Measurements from ENCODE around the gene NSUN3. TPM values are rescaled to one million over a fixed set of nuclear protein-coding genes. Genes with fewer than 3 reads are reported as not detected.

NSUN3 gene
- total RNA-seq, 1 donor from 2014 or later, result 15.3 TPM

DNA sequence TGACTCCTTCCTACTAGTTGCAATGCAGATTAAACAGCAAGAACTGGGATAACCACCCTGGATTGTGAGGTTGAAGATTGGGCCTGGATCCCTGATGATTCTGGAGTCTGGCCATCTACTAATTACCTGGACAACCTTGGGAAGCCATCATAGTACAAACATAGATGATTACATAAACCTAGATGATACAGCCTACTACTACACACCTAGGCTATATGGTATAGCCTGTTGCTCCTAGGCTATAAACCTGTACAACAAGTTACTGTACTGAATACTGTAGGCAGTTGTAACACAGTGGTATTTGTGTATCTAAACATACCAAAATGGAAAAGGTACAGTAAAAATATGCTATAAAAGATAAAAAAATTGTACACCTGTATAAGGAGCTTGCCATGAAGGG is 48.0 kb downstream of the NSUN3 start:
- H3K4me1 Mint-ChIP-seq (ENCODE audit: low read depth), result peaks cover 6% of the 10 kb centered on the region
- H3K36me3 Mint-ChIP-seq (ENCODE audit: insufficient read depth), result peaks cover 14% of the 10 kb centered on the region
- no peaks in the 10 kb centered on the region for H3K9me3 Mint-ChIP-seq (ENCODE audit: low read depth)
- no peak for DNase-seq (ENCODE audit: low spot score, unreplicated experiment)
- no peak overlapping the region for H3K27ac Mint-ChIP-seq
- H3K4me3 Mint-ChIP-seq (ENCODE audit: low read depth), result no peak overlapping the region
- no peaks in the 10 kb centered on the region for H3K27me3 Mint-ChIP-seq
- TF ChIP-seq, protein P1, sequence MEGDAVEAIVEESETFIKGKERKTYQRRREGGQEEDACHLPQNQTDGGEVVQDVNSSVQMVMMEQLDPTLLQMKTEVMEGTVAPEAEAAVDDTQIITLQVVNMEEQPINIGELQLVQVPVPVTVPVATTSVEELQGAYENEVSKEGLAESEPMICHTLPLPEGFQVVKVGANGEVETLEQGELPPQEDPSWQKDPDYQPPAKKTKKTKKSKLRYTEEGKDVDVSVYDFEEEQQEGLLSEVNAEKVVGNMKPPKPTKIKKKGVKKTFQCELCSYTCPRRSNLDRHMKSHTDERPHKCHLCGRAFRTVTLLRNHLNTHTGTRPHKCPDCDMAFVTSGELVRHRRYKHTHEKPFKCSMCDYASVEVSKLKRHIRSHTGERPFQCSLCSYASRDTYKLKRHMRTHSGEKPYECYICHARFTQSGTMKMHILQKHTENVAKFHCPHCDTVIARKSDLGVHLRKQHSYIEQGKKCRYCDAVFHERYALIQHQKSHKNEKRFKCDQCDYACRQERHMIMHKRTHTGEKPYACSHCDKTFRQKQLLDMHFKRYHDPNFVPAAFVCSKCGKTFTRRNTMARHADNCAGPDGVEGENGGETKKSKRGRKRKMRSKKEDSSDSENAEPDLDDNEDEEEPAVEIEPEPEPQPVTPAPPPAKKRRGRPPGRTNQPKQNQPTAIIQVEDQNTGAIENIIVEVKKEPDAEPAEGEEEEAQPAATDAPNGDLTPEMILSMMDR (IDR thresholded peaks at IDR 0.05; ENCODE audit: unreplicated experiment), result no peak

DNA sequence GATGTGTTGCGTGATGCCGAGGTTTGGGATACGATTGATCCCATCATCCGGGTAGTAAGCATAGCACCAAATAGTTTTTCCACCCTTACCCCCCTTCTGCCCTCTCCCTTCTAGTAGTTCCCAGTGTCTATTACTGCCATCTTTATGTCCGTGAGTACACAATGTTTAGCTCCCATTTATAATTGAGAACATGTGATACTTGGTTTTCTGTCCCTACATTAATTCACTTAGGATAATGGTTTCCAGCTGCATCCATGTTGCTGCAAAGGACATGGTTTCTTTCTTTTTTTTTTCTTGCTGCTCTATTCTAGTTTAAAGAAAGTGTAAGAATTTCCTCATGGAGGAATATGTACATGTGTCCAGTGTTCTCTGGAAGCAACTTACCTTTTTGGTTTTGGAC is 51.8 kb downstream of the NSUN3 start:
- H3K27ac Mint-ChIP-seq, result no peak overlapping the region
- H3K4me1 Mint-ChIP-seq (ENCODE audit: low read depth), result peaks cover 3% of the 10 kb centered on the region
- H3K9me3 Mint-ChIP-seq (ENCODE audit: low read depth), result no peaks in the 10 kb centered on the region
- no peaks in the 10 kb centered on the region for H3K27me3 Mint-ChIP-seq
- no peak for DNase-seq (ENCODE audit: low spot score, unreplicated experiment)
- no peak overlapping the region for H3K4me3 Mint-ChIP-seq (ENCODE audit: low read depth)
- H3K36me3 Mint-ChIP-seq (ENCODE audit: insufficient read depth), result peaks cover 12% of the 10 kb centered on the region
- TF ChIP-seq, protein P1 (IDR thresholded peaks at IDR 0.05; ENCODE audit: unreplicated experiment), result no peak

DNA sequence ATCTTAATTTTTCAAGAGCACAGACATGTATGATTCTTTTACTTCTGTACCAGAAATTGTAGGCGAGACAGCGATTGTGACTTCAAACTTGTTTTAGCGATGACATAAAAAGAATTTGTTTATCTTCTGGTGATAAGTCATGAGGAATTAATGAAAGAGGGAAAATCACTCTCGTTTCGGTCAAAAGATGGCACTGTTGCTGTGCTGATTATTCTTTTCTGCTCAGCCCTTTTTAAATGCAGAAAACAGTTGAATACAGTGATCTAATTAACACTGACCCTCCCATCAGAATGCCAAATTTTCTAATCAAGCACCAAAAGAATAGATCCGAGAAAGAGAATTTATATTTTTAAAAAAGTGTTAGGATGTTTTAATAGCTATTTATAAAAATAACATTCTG is 52.6 kb downstream of the NSUN3 start:
- Mint-ChIP-seq H3K9me3 (ENCODE audit: low read depth) (no peaks in the 10 kb centered on the region), H3K27ac (no peak overlapping the region), H3K27me3 (no peaks in the 10 kb centered on the region), H3K4me3 (ENCODE audit: low read depth) (no peak overlapping the region), H3K4me1 (ENCODE audit: low read depth) (peaks cover 3% of the 10 kb centered on the region), H3K36me3 (ENCODE audit: insufficient read depth) (peaks cover 8% of the 10 kb centered on the region)
- DNase-seq (ENCODE audit: low spot score, unreplicated experiment), result no peak
- TF ChIP-seq, protein P1 (IDR thresholded peaks at IDR 0.05; ENCODE audit: unreplicated experiment), result peak; percentile 52

DNA sequence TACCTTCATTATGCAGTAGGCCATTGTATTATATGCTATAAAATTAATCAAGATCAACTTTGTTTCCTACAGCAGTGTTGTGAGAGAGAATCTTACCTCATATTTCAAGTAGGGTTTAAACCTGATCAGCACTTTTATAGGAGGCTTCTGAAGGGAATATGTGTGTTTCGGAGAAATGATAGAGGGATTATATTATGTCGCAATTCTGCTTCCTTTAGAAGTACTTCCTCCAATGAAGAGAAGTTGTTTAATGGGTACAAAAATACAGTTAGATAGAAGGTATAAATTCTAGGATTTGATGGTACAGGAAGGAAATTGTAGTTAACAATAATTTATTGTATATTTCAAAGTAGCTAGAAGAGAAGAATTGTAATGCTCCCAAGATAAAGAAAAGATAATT is 54.9 kb downstream of the NSUN3 start:
- H3K9me3 Mint-ChIP-seq (ENCODE audit: low read depth), result no peaks in the 10 kb centered on the region
- no peaks in the 10 kb centered on the region for H3K27me3 Mint-ChIP-seq

DNA sequence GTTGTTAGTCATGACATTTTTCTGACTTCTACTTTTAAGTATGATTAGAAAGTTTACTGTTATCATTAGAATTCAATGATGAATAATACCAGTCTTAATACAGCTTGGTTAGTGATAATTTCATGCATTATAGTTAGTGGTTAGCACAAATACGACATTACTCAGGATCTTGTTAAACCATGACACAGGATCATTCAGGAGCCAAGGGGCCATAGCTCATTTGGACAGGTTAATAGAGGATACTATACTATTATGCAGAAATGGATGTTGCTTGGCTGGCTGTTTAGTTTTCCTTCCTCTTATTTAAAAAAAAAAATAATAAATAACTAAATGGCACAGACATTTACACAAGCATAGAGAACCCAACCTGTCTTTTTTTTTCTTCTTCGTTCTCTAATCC is 55.5 kb downstream of the NSUN3 start:
- peaks cover 3% of the 10 kb centered on the region for H3K4me1 Mint-ChIP-seq (ENCODE audit: low read depth)
- no peak for DNase-seq (ENCODE audit: low spot score, unreplicated experiment)
- no peaks in the 10 kb centered on the region for H3K9me3 Mint-ChIP-seq (ENCODE audit: low read depth)
- no peak overlapping the region for H3K27ac Mint-ChIP-seq
- no peaks in the 10 kb centered on the region for H3K27me3 Mint-ChIP-seq
- TF ChIP-seq, protein P1 (IDR thresholded peaks at IDR 0.05; ENCODE audit: unreplicated experiment), result no peak
- H3K36me3 Mint-ChIP-seq (ENCODE audit: insufficient read depth), result no peaks in the 10 kb centered on the region
- no peak overlapping the region for H3K4me3 Mint-ChIP-seq (ENCODE audit: low read depth)

More for the DNA sequence above, 54.9 kb downstream of the NSUN3 start:
- Mint-ChIP-seq H3K4me3 (ENCODE audit: low read depth) (no peak overlapping the region), H3K36me3 (ENCODE audit: insufficient read depth) (no peaks in the 10 kb centered on the region), H3K27ac (no peak overlapping the region), H3K4me1 (ENCODE audit: low read depth) (peaks cover 3% of the 10 kb centered on the region)
- DNase-seq (ENCODE audit: low spot score, unreplicated experiment), result no peak
- TF ChIP-seq, protein P1 (IDR thresholded peaks at IDR 0.05; ENCODE audit: unreplicated experiment), result no peak
